ENCODE data around the gene XIRP2.

The XIRP2 gene

DNA sequence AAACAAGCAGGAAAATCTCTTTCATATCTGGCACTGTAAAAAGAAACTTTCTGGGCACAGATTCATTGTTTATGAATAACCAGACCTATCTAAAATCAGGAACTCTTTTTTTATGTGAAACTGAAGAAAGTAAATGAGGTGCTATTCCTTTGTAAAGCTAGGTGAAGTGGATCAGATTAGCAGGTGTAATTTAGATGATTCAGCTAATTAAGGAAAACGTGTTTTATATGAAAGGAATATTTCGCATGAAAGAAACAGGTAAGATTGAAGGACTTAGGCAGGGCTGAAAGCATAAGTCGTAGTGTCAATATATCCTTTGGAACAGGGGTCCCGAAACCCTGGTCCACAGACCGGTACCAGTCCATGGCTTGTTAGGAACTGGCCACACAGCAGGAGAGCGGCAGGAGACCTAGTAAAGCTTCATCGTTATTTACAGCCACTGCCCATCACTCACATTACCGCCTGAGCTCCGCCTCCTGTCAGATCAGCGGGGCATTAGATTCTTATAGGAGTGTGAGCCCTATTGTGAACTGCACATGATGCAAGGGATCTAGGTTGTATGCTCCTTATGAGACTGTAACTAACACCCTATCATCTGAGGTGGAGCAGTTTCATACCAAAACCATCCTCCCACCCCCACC, 20.3 kb upstream of the XIRP2 start:
- DNase-seq (ENCODE audit: low read depth), result no peak
- TF ChIP-seq MYC (IDR thresholded peaks at IDR 0.05; ENCODE audit: low read depth, low read length) (no peak), POLR2A (IDR thresholded peaks at IDR 0.05; ENCODE audit: extremely low read depth, insufficient read length) (no peak)
- TF ChIP-seq, protein P1, sequence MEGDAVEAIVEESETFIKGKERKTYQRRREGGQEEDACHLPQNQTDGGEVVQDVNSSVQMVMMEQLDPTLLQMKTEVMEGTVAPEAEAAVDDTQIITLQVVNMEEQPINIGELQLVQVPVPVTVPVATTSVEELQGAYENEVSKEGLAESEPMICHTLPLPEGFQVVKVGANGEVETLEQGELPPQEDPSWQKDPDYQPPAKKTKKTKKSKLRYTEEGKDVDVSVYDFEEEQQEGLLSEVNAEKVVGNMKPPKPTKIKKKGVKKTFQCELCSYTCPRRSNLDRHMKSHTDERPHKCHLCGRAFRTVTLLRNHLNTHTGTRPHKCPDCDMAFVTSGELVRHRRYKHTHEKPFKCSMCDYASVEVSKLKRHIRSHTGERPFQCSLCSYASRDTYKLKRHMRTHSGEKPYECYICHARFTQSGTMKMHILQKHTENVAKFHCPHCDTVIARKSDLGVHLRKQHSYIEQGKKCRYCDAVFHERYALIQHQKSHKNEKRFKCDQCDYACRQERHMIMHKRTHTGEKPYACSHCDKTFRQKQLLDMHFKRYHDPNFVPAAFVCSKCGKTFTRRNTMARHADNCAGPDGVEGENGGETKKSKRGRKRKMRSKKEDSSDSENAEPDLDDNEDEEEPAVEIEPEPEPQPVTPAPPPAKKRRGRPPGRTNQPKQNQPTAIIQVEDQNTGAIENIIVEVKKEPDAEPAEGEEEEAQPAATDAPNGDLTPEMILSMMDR (IDR thresholded peaks at IDR 0.05; ENCODE audit: low read depth, low read length), result no peak
- H3K4me3 ChIP-seq (ENCODE audit: low read depth, low read length), result no peak overlapping the region

DNA sequence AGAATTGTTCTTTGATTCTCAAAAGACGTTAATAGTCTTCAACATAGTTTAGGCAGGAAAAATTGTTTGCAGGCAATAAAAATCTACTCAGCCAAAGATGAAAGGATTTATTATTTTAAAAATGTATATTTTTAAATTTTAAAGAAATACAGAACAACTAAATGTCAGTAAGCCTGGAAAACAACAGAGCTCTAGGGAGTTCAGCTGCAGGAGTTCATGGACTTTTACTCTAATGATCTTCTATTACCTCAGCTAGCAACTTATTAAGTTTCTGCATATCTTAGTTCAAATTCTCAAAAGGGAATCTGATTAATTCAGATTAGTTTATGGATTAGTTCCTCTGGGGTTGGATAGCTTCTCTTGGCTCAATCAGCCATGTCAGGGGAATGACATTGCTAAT, 17.9 kb upstream of the XIRP2 start:
- TF ChIP-seq POLR2A (IDR thresholded peaks at IDR 0.05; ENCODE audit: extremely low read depth, insufficient read length), result no peak
- DNase-seq (ENCODE audit: low read depth), result no peak

DNA sequence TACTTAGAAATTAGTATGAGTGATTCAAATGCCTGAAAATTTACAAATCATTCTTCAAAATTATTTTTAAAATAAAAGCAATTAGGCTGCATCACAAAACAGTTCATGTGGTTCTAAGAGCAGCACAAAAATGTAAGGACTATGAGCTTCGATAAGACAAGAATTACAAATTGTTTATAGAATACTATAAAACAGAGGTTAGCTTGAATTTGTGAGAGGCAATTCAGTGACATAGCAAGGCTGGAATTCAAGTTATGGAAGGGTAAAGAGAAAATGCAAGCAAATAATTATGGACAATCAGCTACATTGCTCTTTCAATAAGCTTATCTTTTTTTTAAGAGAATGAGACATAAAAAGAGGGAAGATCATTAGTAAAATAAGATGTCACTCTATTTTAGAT, 7.1 kb upstream of the XIRP2 start:
- no peak for DNase-seq (ENCODE audit: low read depth)
- TF ChIP-seq, protein P2, sequence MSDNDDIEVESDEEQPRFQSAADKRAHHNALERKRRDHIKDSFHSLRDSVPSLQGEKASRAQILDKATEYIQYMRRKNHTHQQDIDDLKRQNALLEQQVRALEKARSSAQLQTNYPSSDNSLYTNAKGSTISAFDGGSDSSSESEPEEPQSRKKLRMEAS (IDR thresholded peaks at IDR 0.05; ENCODE audit: low read depth, low read length), result no peak
- TF ChIP-seq MYC (IDR thresholded peaks at IDR 0.05; ENCODE audit: low read depth, low read length), result no peak
- TF ChIP-seq, protein P1 (IDR thresholded peaks at IDR 0.05; ENCODE audit: low read depth, low read length), result no peak
- no peak for TF ChIP-seq POLR2A (IDR thresholded peaks at IDR 0.05; ENCODE audit: extremely low read depth, insufficient read length)
- no peak overlapping the region for H3K4me3 ChIP-seq (ENCODE audit: low read depth, low read length)

More for the DNA sequence above, 17.9 kb upstream of the XIRP2 start:
- no peak overlapping the region for H3K4me3 ChIP-seq (ENCODE audit: low read depth, low read length)

DNA sequence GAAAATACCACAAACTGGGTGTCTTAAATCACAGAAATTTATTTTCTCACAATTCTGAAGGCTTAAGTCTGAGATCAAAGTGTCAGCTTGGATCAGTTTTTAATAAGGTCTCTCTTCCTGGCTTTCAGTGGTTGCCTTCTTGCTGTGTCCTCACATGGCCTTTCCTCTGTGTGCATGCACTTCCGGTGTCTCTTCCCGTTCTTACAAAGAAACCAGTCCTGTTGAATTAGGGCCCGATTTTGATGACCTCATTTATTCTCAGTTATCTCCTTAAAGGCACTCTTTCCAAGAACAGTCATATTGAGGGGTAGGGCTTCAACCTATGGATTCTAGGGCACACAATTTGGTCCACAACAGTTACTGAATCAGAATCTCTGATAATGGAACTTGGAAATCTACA, 5.4 kb upstream of the XIRP2 start:
- TF ChIP-seq POLR2A (IDR thresholded peaks at IDR 0.05; ENCODE audit: extremely low read depth, insufficient read length) (no peak), MYC (IDR thresholded peaks at IDR 0.05; ENCODE audit: low read depth, low read length) (no peak)
- TF ChIP-seq, protein P1 (IDR thresholded peaks at IDR 0.05; ENCODE audit: low read depth, low read length), result no peak
- TF ChIP-seq, protein P2 (IDR thresholded peaks at IDR 0.05; ENCODE audit: low read depth, low read length), result no peak
- DNase-seq (ENCODE audit: low read depth), result peak; percentile 9
- H3K4me3 ChIP-seq (ENCODE audit: low read depth, low read length), result no peak overlapping the region

DNA sequence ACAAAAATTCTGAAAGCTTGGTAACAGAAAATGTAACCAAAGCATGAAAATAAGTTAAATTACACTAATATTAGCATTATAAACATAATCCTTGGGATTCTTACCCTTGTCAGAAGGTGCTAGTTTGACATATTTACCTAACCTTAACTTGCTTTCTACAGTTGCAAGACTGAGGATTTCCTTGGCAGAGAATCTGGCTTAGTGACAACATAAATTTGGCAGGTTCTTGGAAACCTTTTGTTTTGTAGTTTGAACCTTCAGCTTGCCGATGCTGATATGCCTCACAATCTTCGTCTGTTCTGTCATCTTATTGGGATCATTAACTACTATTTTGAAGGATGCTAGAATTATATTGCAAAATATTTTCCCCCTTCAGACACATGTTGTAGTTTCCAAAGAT, 3.4 kb downstream of the XIRP2 start:
- H3K4me3 ChIP-seq (ENCODE audit: low read depth, low read length), result no peak overlapping the region
- TF ChIP-seq, protein P1 (IDR thresholded peaks at IDR 0.05; ENCODE audit: low read depth, low read length), result no peak
- TF ChIP-seq POLR2A (IDR thresholded peaks at IDR 0.05; ENCODE audit: extremely low read depth, insufficient read length) (no peak), MYC (IDR thresholded peaks at IDR 0.05; ENCODE audit: low read depth, low read length) (no peak)
- TF ChIP-seq, protein P2 (IDR thresholded peaks at IDR 0.05; ENCODE audit: low read depth, low read length), result no peak
- DNase-seq (ENCODE audit: low read depth), result no peak

DNA sequence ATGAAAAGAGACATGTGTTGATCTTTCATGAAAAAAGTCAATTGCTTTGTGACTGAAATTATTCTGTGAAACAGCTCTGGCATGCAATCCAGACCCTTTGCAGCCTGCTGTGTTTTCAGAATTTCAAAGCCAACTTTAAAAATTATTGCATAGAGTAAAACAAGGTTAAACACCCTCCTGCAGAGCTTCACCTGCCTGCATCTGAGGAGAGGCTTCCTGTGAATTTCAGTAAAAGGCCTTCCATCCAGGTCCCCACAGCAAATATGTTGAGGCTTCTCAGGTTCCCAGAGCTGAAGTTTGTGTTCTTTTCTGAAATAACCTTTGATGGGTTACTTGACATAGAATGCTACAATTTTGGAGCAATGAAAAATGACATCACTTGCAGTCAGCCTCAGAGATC, 4.1 kb downstream of the XIRP2 start:
- H3K4me3 ChIP-seq (ENCODE audit: low read depth, low read length), result no peak overlapping the region
- DNase-seq (ENCODE audit: low read depth), result no peak
- TF ChIP-seq, protein P2 (IDR thresholded peaks at IDR 0.05; ENCODE audit: low read depth, low read length), result no peak
- TF ChIP-seq POLR2A (IDR thresholded peaks at IDR 0.05; ENCODE audit: extremely low read depth, insufficient read length) (no peak), MYC (IDR thresholded peaks at IDR 0.05; ENCODE audit: low read depth, low read length) (no peak)
- TF ChIP-seq, protein P1 (IDR thresholded peaks at IDR 0.05; ENCODE audit: low read depth, low read length), result no peak
